Measurements from ENCODE around the gene POLR2L.

DNA sequence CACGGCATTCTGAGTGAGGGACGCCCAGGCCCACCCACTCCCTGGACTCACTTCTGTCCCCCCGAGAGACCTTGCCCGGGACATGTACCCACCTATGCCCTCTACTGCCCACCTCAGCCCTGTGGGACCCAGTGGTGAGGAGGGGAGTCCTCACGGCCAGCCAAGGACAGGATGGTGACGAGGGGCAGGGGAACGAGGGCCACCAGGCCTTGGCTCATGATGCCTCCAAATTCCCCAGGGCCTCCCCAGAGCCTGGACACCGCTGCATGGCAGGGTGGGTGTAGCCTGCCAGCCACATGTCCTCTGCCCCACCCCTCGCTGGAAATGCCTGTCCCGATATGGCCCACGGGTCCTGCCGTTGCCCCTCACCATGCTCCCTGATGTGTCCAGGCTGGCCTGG is 26.5 kb upstream of the POLR2L start:
- TF ChIP-seq EZH2 (IDR thresholded peaks at IDR 0.05; ENCODE audit: low read depth) (no peak), CTCF (conservative IDR thresholded peaks at IDR 0.05) (no peak)

All from PC-9 (cell line).